K562 (cell line): ENCODE results near the gene AQP5. TPM values are rescaled to one million over a fixed set of nuclear protein-coding genes. Genes with fewer than 3 reads are reported as not detected.

Experiments used
- ATAC-seq: fragments of 200-7000 bp; cut with Tn5 transposase; 3 replicates; pipeline ENCODE4 v1.9.1; 2020; ENCODE audit warnings: moderate library complexity
- BruUV-seq: library from RNA; stranded (reverse); fragments of 400-500 nt; replicated peaks from 2 replicates; lab custom pipeline; 2021; lab: Mats Ljungman, UMichigan
- CTCF ChIA-PET: fragments of 300-600 bp; formaldehyde crosslinking; extraction: SDS; loops from one replicate; lab custom pipeline; 2021; ENCODE audit warnings: low intra/inter-chr PET ratio; lab: Yijun Ruan, JAX
- POLR2A ChIA-PET: fragments of 300-600, 350-650 bp; sonication (Branson Sonifier 250); formaldehyde crosslinking; extraction: SDS; loops from one replicate; lab custom pipeline; 2021; ENCODE audit warnings: antibody characterized with exemption, inconsistent platforms; lab: Yijun Ruan, JAX
- DNase-seq, 4 experiments: peaks; one replicate each; pipeline versions ENCODE4 v3.0.0 to v3.0.0-alpha.2; 2011 to 2018; ENCODE audit warnings: low spot score in 3 of 4, mixed read lengths in 3 of 4; ENCODE audit errors: extremely low read depth in 1 of 4
- FAIRE-seq: peaks from 2 replicates; lab custom pipeline; 2011; peaks lifted over from hg19 to GRCh38; lab: Jason Lieb, UNC
- H2AFZ ChIP-seq: 2 replicates; pipeline ENCODE4 v1.6.0; 2011; ENCODE audit warnings: low read depth, low read length, control low read depth, inconsistent platforms
- H3K27ac ChIP-seq: fragments of 200-600 bp; 3 replicates; pipeline ENCODE4 v1.8.0; 2011; ENCODE audit warnings: low read depth, mild to moderate bottlenecking, control low read depth, inconsistent platforms, low read length, moderate library complexity, mixed read lengths; ENCODE audit errors: extremely low read depth
- H3K27me3 ChIP-seq, 2 experiments: fragments of 300-600 bp in 1 of 2; 2 replicates in 1 of 2; 3 replicates in 1 of 2; pipeline versions ENCODE4 v1.6.0 to v1.8.0; 2011; ENCODE audit warnings: inconsistent platforms in 2 of 2, low read length in 2 of 2, mild to moderate bottlenecking in 1 of 2, mixed read lengths in 1 of 2, moderate library complexity in 1 of 2; ENCODE audit not compliant: control insufficient read depth in 2 of 2, insufficient read depth in 2 of 2
- H3K36me3 ChIP-seq: fragments of 300-600 bp; 3 replicates; pipeline ENCODE4 v1.8.0; 2011; ENCODE audit warnings: mild to moderate bottlenecking, low read length, inconsistent platforms; ENCODE audit not compliant: control insufficient read depth, insufficient read depth
- H3K4me1 ChIP-seq, 2 experiments: fragments of 200-600 bp in 1 of 2; replicated peaks in 1 of 2; 2 replicates in 1 of 2; 3 replicates in 1 of 2; pipeline versions ENCODE4 v1.5.1 to v1.8.0; 2011; ENCODE audit warnings: inconsistent platforms in 2 of 2, low read length in 2 of 2, mild to moderate bottlenecking in 1 of 2, mixed read lengths in 1 of 2, moderate library complexity in 1 of 2; ENCODE audit not compliant: control insufficient read depth in 2 of 2, insufficient read depth in 2 of 2
- H3K4me2 ChIP-seq: 2 replicates; pipeline ENCODE4 v1.6.1; 2011; ENCODE audit warnings: low read length, control low read depth, inconsistent platforms, mixed read lengths; ENCODE audit not compliant: insufficient read depth
- H3K4me3 ChIP-seq: fragments of 200-600 bp; sonication (generic), shearing (Covaris generic); 2 replicates; pipeline ENCODE4 v1.5.1; 2016; ENCODE audit warnings: control low read depth, inconsistent platforms
- H3K79me2 ChIP-seq: fragments of 200-600 bp; 3 replicates; pipeline ENCODE4 v1.8.0; 2011; ENCODE audit warnings: low read length, inconsistent platforms; ENCODE audit not compliant: control insufficient read depth, insufficient read depth
- H3K9ac ChIP-seq, 2 experiments: 2 replicates each; pipeline versions ENCODE4 v1.6.0 to v1.6.1; 2011; ENCODE audit warnings: low read depth in 2 of 2, low read length in 2 of 2, control low read depth in 1 of 2, inconsistent platforms in 1 of 2, mild to moderate bottlenecking in 1 of 2, mixed read lengths in 1 of 2; ENCODE audit not compliant: insufficient read depth in 1 of 2
- H3K9me1 ChIP-seq: one replicate; pipeline ENCODE4 v1.6.0; 2011; ENCODE audit warnings: inconsistent platforms, mild to moderate bottlenecking, low read length, moderate library complexity; ENCODE audit not compliant: control insufficient read depth, insufficient read depth
- H3K9me3 ChIP-seq: replicated peaks from 2 replicates; pipeline ENCODE4 v1.5.1; 2011; ENCODE audit warnings: low read depth, low read length, inconsistent platforms; ENCODE audit not compliant: control insufficient read depth, insufficient read depth
- H4K20me1 ChIP-seq: replicated peaks from 2 replicates; pipeline ENCODE4 v1.6.1; 2011; ENCODE audit warnings: low read length, inconsistent platforms, mixed read lengths; ENCODE audit not compliant: control insufficient read depth, insufficient read depth
- CTBP1 ChIP-seq: fragments of 450-650 bp; IDR thresholded peaks from 2 replicates; pipeline ENCODE4 v1.6.1; 2016; ENCODE audit warnings: borderline replicate concordance
- ELF4 ChIP-seq: fragments of 450-650 bp; formaldehyde crosslinking; IDR thresholded peaks from 2 replicates; pipeline ENCODE4 v1.4.0; 2022; ENCODE audit warnings: missing genetic modification characterization
- HDGF ChIP-seq: fragments of 450-650 bp; IDR thresholded peaks from 2 replicates; pipeline ENCODE4 v1.6.1; 2016
- IFI16 ChIP-seq: fragments of 250-450 bp; sonication (Bioruptor Pico); IDR thresholded peaks from 2 replicates; pipeline ENCODE4 v2.1.2; 2022; ENCODE audit warnings: mild to moderate bottlenecking, inconsistent platforms
- MBD2 ChIP-seq: sonication (generic); IDR thresholded peaks from 2 replicates; pipeline ENCODE4 v1.6.1; 2016; ENCODE audit warnings: low read depth, borderline replicate concordance
- NCOA6 ChIP-seq: fragments of 450-650 bp; IDR thresholded peaks from 2 replicates; pipeline ENCODE4 v1.6.1; 2017; ENCODE audit warnings: mild to moderate bottlenecking
- RFX5 ChIP-seq: IDR thresholded peaks from 2 replicates; pipeline ENCODE4 v1.6.1; 2011; ENCODE audit warnings: low read depth, mild to moderate bottlenecking, improper control_type of control experiment, low read length
- STAG1 ChIP-seq: sonication (generic); formaldehyde crosslinking; IDR thresholded peaks from 2 replicates; pipeline ENCODE4 v1.5.0; 2020; ENCODE audit warnings: missing genetic modification reagents, borderline replicate concordance
- TAF9B ChIP-seq: fragments of 450-650 bp; IDR thresholded peaks from 2 replicates; pipeline ENCODE4 v1.6.1; 2018; ENCODE audit warnings: mild to moderate bottlenecking; ENCODE audit not compliant: partially characterized antibody
- TOE1 ChIP-seq, 2 experiments: fragments of 450-650 bp in 1 of 2; sonication (generic) in 1 of 2; formaldehyde crosslinking in 1 of 2; IDR thresholded peaks; 2 replicates each; pipeline versions ENCODE4 v1.7.1 to v1.8.0; 2016 to 2022; ENCODE audit warnings: borderline replicate concordance in 2 of 2, mild to moderate bottlenecking in 2 of 2, antibody characterized with exemption in 1 of 2, inconsistent platforms in 1 of 2, low read depth in 1 of 2, missing genetic modification reagents in 1 of 2, moderate library complexity in 1 of 2
- XRCC5 ChIP-seq: fragments of 200-400 bp; formaldehyde crosslinking; IDR thresholded peaks from 2 replicates; pipeline ENCODE4 v1.6.1; 2017; ENCODE audit warnings: low read depth, mild to moderate bottlenecking, low read length
- ZBTB17 ChIP-seq: fragments of 450-650 bp; formaldehyde crosslinking; IDR thresholded peaks from 2 replicates; pipeline ENCODE4 v1.4.0; 2020; ENCODE audit warnings: mild to moderate bottlenecking
- ZNF124 ChIP-seq: sonication (generic); formaldehyde crosslinking; IDR thresholded peaks from 2 replicates; pipeline ENCODE4 v1.8.1; 2022; ENCODE audit warnings: missing genetic modification reagents
- ZNF146 ChIP-seq: IDR thresholded peaks from one replicate; pipeline ENCODE4 v1.6.1; 2018; ENCODE audit warnings: missing compliant biosample characterization; ENCODE audit not compliant: unreplicated experiment
- ZNF586 ChIP-seq: fragments of 450-650 bp; formaldehyde crosslinking; conservative IDR thresholded peaks from 2 replicates; pipeline ENCODE4 v1.4.0; 2020; ENCODE audit warnings: mild to moderate bottlenecking, moderate library complexity
- WGBS: fragments of 100-300 bp; shearing (Covaris generic); methylation state at CpG from one replicate; pipeline ENCODE4 v1.1.6; 2016; ENCODE audit warnings: low coverage, mixed read lengths; ENCODE audit not compliant: insufficient coverage; ENCODE audit errors: missing lambda C conversion rate; 5-methylcytosine and 5-hydroxymethylcytosine counted together
- in situ Hi-C: fragments of 300-500 bp; cut with MboI; formaldehyde crosslinking; loops from 4 replicates; pipeline ENCODE4 v1.15.0; 2018; ENCODE audit warnings: inconsistent platforms, mixed read lengths
- intact Hi-C: fragments of 100-400 bp; cut with micrococcal nuclease; formaldehyde crosslinking; loops from 2 replicates; pipeline ENCODE4 v1.14.2; 2022
- polyA plus RNA-seq, 8 experiments: library from polyadenylated mRNA; depleted of rRNA in 4 of 8; stranded (reverse) in 5 of 8; unstranded in 3 of 8; fragments of >200 nt; fragmentation: Nextera tagmentation in 2 of 8; fragmentation: Illumina TruSeq in 1 of 8; extraction: Ambion mirVana in 2 of 8; extraction: Trizol in 1 of 8; gene quantifications; 2 replicates each; pipeline versions ENCODE4 v1.2.1 to v1.2.3, GENCODE V29; 2011 to 2014; ENCODE audit warnings: inconsistent platforms in 1 of 8, missing spikeins in 1 of 8
- total RNA-seq, 7 experiments: library from RNA; depleted of rRNA in 6 of 7; stranded (reverse); fragments of >200 nt in 6 of 7; fragmentation: Illumina TruSeq in 2 of 7; extraction: Trizol in 2 of 7; gene quantifications; 2 replicates each; pipeline versions ENCODE4 v1.2.1 to v1.2.3, GENCODE V29; 2011 to 2021; ENCODE audit warnings: low replicate concordance in 1 of 7
- TF ChIP-seq, protein P1 (sequence below), 2 experiments: fragments of 450-650 bp; IDR thresholded peaks; 2 replicates each; pipeline ENCODE4 v1.6.1; 2018; ENCODE audit warnings: mild to moderate bottlenecking in 2 of 2, low read depth in 1 of 2; ENCODE audit not compliant: partially characterized antibody in 2 of 2
- TF ChIP-seq, protein P2 (sequence below): fragments of 450-650 bp; IDR thresholded peaks from 2 replicates; pipeline ENCODE4 v1.6.1; 2014; ENCODE audit warnings: low read depth, mild to moderate bottlenecking, moderate library complexity, borderline replicate concordance
- TF ChIP-seq, protein P3 (sequence below): fragments of 450-650 bp; IDR thresholded peaks from 2 replicates; pipeline ENCODE4 v1.6.1; 2016; ENCODE audit warnings: missing biosample characterization, missing genetic modification characterization

The AQP5 gene
- total and polyA plus RNA-seq, 9 of the 15 experiments (the other 6 are each of a cell fraction or from before 2014, with no cell fraction given), result not detected

DNA sequence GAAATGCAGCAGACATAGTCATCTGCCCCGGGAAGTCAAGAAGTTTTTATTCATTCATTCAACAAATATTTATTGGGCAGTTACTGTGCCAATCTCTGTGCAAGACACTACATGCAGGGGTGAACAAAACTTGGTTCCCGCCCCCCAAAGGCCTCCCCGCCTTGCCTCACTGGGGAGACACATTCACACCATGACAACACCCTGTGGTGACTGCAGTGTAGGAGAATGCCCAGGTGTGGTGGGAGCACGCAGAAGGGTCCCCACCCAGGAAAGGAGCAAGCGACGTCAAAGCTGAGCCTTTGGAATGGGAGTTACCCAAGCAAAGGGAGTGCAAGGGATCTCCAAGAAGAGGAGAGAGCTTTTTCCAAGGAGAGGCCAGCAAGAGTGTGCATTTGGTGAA is 9.5 kb downstream of the AQP5 start:
- in situ Hi-C loops (loop anchor here (5.0 kb wide), 1 partner anchor 96 kb away; no protein-coding TSS in a partner anchor), intact Hi-C loops (no loop called here)
- DNase-seq (no peak), FAIRE-seq (no peak), ATAC-seq (no peak)
- POLR2A ChIA-PET, result no interaction called here
- no peak overlapping the region for H2AFZ ChIP-seq
- no peak overlapping the region for H3K27ac ChIP-seq
- peaks cover 18% of the 10 kb centered on the region for H4K20me1 ChIP-seq
- peaks cover 28 to 68% of the 10 kb centered on the region in 2 experiments; a peak in 4 of 5 replicates for H3K27me3 ChIP-seq
- 3% methylated on average over 6 of the region's 6 CpGs for WGBS
- H3K4me2 ChIP-seq, result no peak overlapping the region
- no peak overlapping the region for H3K9ac ChIP-seq
- H3K79me2 ChIP-seq, result no peaks in the 10 kb centered on the region
- no TSS peak for BruUV-seq
- H3K9me3 ChIP-seq, result no peaks in the 10 kb centered on the region
- no peaks in the 10 kb centered on the region for H3K36me3 ChIP-seq
- CTCF ChIA-PET, result interaction anchor here (0.6 kb wide), 1 partner anchor 12 kb away, joined by 5 read pairs; no protein-coding TSS in a partner anchor
- H3K4me1 ChIP-seq, result peaks cover 11 to 51% of the 10 kb centered on the region in 2 experiments; a peak in 4 of 5 replicates
- H3K4me3 ChIP-seq, result no peak overlapping the region
- no peaks in the 10 kb centered on the region for H3K9me1 ChIP-seq
- TF ChIP-seq XRCC5, result no peak
- no peak for TF ChIP-seq TOE1 (IDR thresholded peaks at IDR 0.05; ENCODE audit: borderline replicate concordance)
- no peak for TF ChIP-seq TOE1 (CRISPR knock-in tag; IDR thresholded peaks at IDR 0.05; ENCODE audit: borderline replicate concordance, low read depth)
- TF ChIP-seq ZBTB17 (CRISPR knock-in tag), result no peak
- no peak for TF ChIP-seq RFX5
- TF ChIP-seq HDGF, result no peak
- TF ChIP-seq, protein P1, sequence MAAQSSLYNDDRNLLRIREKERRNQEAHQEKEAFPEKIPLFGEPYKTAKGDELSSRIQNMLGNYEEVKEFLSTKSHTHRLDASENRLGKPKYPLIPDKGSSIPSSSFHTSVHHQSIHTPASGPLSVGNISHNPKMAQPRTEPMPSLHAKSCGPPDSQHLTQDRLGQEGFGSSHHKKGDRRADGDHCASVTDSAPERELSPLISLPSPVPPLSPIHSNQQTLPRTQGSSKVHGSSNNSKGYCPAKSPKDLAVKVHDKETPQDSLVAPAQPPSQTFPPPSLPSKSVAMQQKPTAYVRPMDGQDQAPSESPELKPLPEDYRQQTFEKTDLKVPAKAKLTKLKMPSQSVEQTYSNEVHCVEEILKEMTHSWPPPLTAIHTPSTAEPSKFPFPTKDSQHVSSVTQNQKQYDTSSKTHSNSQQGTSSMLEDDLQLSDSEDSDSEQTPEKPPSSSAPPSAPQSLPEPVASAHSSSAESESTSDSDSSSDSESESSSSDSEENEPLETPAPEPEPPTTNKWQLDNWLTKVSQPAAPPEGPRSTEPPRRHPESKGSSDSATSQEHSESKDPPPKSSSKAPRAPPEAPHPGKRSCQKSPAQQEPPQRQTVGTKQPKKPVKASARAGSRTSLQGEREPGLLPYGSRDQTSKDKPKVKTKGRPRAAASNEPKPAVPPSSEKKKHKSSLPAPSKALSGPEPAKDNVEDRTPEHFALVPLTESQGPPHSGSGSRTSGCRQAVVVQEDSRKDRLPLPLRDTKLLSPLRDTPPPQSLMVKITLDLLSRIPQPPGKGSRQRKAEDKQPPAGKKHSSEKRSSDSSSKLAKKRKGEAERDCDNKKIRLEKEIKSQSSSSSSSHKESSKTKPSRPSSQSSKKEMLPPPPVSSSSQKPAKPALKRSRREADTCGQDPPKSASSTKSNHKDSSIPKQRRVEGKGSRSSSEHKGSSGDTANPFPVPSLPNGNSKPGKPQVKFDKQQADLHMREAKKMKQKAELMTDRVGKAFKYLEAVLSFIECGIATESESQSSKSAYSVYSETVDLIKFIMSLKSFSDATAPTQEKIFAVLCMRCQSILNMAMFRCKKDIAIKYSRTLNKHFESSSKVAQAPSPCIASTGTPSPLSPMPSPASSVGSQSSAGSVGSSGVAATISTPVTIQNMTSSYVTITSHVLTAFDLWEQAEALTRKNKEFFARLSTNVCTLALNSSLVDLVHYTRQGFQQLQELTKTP (IDR thresholded peaks at IDR 0.05; ENCODE audit: low read depth in 1 of 2, partially characterized antibody in 2 of 2), result no peak
- TF ChIP-seq TAF9B, result no peak
- TF ChIP-seq NCOA6, result no peak
- TF ChIP-seq MBD2, result no peak
- TF ChIP-seq, protein P2, sequence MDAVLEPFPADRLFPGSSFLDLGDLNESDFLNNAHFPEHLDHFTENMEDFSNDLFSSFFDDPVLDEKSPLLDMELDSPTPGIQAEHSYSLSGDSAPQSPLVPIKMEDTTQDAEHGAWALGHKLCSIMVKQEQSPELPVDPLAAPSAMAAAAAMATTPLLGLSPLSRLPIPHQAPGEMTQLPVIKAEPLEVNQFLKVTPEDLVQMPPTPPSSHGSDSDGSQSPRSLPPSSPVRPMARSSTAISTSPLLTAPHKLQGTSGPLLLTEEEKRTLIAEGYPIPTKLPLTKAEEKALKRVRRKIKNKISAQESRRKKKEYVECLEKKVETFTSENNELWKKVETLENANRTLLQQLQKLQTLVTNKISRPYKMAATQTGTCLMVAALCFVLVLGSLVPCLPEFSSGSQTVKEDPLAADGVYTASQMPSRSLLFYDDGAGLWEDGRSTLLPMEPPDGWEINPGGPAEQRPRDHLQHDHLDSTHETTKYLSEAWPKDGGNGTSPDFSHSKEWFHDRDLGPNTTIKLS, result no peak
- TF ChIP-seq CTBP1, result no peak
- TF ChIP-seq ELF4, result no peak
- TF ChIP-seq ZNF124 (CRISPR knock-in tag), result no peak
- no peak for TF ChIP-seq STAG1 (CRISPR knock-in tag)
- TF ChIP-seq ZNF586 (CRISPR knock-in tag), result no peak
- TF ChIP-seq, protein P3, sequence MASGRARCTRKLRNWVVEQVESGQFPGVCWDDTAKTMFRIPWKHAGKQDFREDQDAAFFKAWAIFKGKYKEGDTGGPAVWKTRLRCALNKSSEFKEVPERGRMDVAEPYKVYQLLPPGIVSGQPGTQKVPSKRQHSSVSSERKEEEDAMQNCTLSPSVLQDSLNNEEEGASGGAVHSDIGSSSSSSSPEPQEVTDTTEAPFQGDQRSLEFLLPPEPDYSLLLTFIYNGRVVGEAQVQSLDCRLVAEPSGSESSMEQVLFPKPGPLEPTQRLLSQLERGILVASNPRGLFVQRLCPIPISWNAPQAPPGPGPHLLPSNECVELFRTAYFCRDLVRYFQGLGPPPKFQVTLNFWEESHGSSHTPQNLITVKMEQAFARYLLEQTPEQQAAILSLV (tag), result no peak
- no peak for TF ChIP-seq IFI16 (CRISPR knock-in tag)
- TF ChIP-seq ZNF146 (CRISPR knock-in tag), result no peak
